HepG2 (cell line): ENCODE results near the gene ELP2. TPM values are rescaled to one million over a fixed set of nuclear protein-coding genes. Genes with fewer than 3 reads are reported as not detected.

Source experiments
- CBX5 ChIP-seq: sonication (generic); formaldehyde crosslinking; IDR thresholded peaks from 2 replicates; pipeline ENCODE4 v1.4.0; 2020; ENCODE audit warnings: missing genetic modification reagents, borderline replicate concordance
- CCAR2 ChIP-seq: fragments of 200-400 bp; formaldehyde crosslinking; optimal IDR thresholded peaks from 2 replicates; pipeline ENCODE3; 2018; ENCODE audit warnings: low read depth, mild to moderate bottlenecking, low read length, moderate library complexity
- HNF4A ChIP-seq: sonication (generic); formaldehyde crosslinking; IDR thresholded peaks from 2 replicates; pipeline ENCODE4 v1.4.0; 2020; ENCODE audit warnings: missing genetic modification reagents
- KAT2B ChIP-seq: fragments of 150-350 bp; IDR thresholded peaks from 2 replicates; pipeline ENCODE4 v1.6.1; 2014; ENCODE audit warnings: low read depth, low read length, borderline replicate concordance
- KLF16 ChIP-seq, 2 experiments: sonication (generic) in 1 of 2; formaldehyde crosslinking in 1 of 2; IDR thresholded peaks; 2 replicates each; pipeline versions ENCODE4 v1.6.1 to v1.8.0; 2016 to 2023; ENCODE audit warnings: missing genetic modification reagents in 2 of 2, missing compliant biosample characterization in 1 of 2
- KLF9 ChIP-seq: IDR thresholded peaks from 2 replicates; pipeline ENCODE4 v1.6.1; 2016; ENCODE audit warnings: low read depth
- MBNL3 ChIP-seq: fragments of 250-450 bp; sonication (Bioruptor Pico); conservative IDR thresholded peaks from 2 replicates; pipeline ENCODE4 v1.8.0; 2022; ENCODE audit warnings: mild to moderate bottlenecking, inconsistent platforms
- PRDM4 ChIP-seq: sonication (generic); formaldehyde crosslinking; IDR thresholded peaks from 2 replicates; pipeline ENCODE4 v1.9.0; 2021; ENCODE audit warnings: missing genetic modification reagents, borderline replicate concordance
- SAP130 ChIP-seq: IDR thresholded peaks from 2 replicates; pipeline ENCODE4 v1.6.1; 2016; ENCODE audit warnings: low read depth
- SRSF9 ChIP-seq: fragments of 200-400 bp; formaldehyde crosslinking; IDR thresholded peaks from 2 replicates; pipeline ENCODE4 v1.6.1; 2018; ENCODE audit warnings: borderline replicate concordance, mild to moderate bottlenecking, low read depth, low read length; ENCODE audit not compliant: insufficient read depth, poor library complexity, severe bottlenecking
- UBTF ChIP-seq: sonication (generic); formaldehyde crosslinking; IDR thresholded peaks from 2 replicates; pipeline ENCODE4 v1.4.0; 2020; ENCODE audit warnings: mild to moderate bottlenecking, missing genetic modification reagents
- ZMYM4 ChIP-seq: sonication (generic); formaldehyde crosslinking; IDR thresholded peaks from 2 replicates; pipeline ENCODE4 v1.8.1; 2023; ENCODE audit warnings: mild to moderate bottlenecking, missing genetic modification reagents
- ZNF17 ChIP-seq: sonication (generic); formaldehyde crosslinking; IDR thresholded peaks from 2 replicates; pipeline ENCODE4 v1.5.0; 2020; ENCODE audit warnings: mild to moderate bottlenecking, missing genetic modification reagents
- ZNF292 ChIP-seq: sonication (generic); formaldehyde crosslinking; IDR thresholded peaks from 2 replicates; pipeline ENCODE4 v1.8.1; 2022; ENCODE audit warnings: mild to moderate bottlenecking, low read depth, missing genetic modification reagents, borderline replicate concordance
- ZNF441 ChIP-seq: sonication (generic); formaldehyde crosslinking; IDR thresholded peaks from 2 replicates; pipeline ENCODE4 v1.7.0; 2021; ENCODE audit warnings: missing genetic modification reagents, borderline replicate concordance
- ZNF484 ChIP-seq: sonication (generic); formaldehyde crosslinking; IDR thresholded peaks from 2 replicates; pipeline ENCODE4 v1.5.1; 2020; ENCODE audit warnings: mild to moderate bottlenecking, low read depth, missing genetic modification reagents, borderline replicate concordance
- ZNF83 ChIP-seq: sonication (generic); formaldehyde crosslinking; IDR thresholded peaks from 2 replicates; pipeline ENCODE4 v1.4.0; 2020; ENCODE audit warnings: missing genetic modification reagents, mild to moderate bottlenecking, borderline replicate concordance
- ZSCAN21 ChIP-seq: sonication (generic); formaldehyde crosslinking; IDR thresholded peaks from 2 replicates; pipeline ENCODE4 v1.8.0; 2022; ENCODE audit warnings: mild to moderate bottlenecking, missing genetic modification reagents, moderate library complexity, borderline replicate concordance
- polyA plus RNA-seq, 8 experiments: library from polyadenylated mRNA; depleted of rRNA in 3 of 8; stranded (reverse) in 7 of 8; unstranded in 1 of 8; fragments of >200 nt; fragmentation: Illumina TruSeq in 4 of 8; extraction: Trizol in 4 of 8; gene quantifications; 2 replicates each; pipeline versions ENCODE4 v1.2.1 to v1.2.3, GENCODE V29; 2011 to 2016; ENCODE audit warnings: low read depth in 4 of 8, missing spikeins in 1 of 8, mixed read lengths in 1 of 8; ENCODE audit not compliant: insufficient read depth in 1 of 8
- total RNA-seq, 5 experiments: library from RNA; depleted of rRNA; stranded (reverse); fragments of >200 nt; fragmentation: Illumina TruSeq; extraction: Trizol; gene quantifications; 2 replicates each; pipeline ENCODE4 v1.2.3, GENCODE V29; 2016; ENCODE audit warnings: low read depth in 1 of 5
- TF ChIP-seq, protein P1 (sequence below): sonication (generic); formaldehyde crosslinking; IDR thresholded peaks from 2 replicates; pipeline ENCODE4 v1.4.0; 2020; ENCODE audit warnings: missing genetic modification reagents
- TF ChIP-seq, protein P2 (sequence below): sonication (generic); formaldehyde crosslinking; IDR thresholded peaks from 2 replicates; pipeline ENCODE4 v1.5.0; 2020; ENCODE audit warnings: mild to moderate bottlenecking, missing genetic modification reagents

ELP2 gene
- total and polyA plus RNA-seq, 2 of the 13 experiments (the other 11 are each of a cell fraction or from before 2014, with no cell fraction given), result 98.7 to 100 TPM

GRCh38 chr18:36130039-36130831, 536 bp downstream of the ELP2 start (continued):
- no peak for TF ChIP-seq ZNF484 (CRISPR knock-in tag)
- TF ChIP-seq, protein P1, sequence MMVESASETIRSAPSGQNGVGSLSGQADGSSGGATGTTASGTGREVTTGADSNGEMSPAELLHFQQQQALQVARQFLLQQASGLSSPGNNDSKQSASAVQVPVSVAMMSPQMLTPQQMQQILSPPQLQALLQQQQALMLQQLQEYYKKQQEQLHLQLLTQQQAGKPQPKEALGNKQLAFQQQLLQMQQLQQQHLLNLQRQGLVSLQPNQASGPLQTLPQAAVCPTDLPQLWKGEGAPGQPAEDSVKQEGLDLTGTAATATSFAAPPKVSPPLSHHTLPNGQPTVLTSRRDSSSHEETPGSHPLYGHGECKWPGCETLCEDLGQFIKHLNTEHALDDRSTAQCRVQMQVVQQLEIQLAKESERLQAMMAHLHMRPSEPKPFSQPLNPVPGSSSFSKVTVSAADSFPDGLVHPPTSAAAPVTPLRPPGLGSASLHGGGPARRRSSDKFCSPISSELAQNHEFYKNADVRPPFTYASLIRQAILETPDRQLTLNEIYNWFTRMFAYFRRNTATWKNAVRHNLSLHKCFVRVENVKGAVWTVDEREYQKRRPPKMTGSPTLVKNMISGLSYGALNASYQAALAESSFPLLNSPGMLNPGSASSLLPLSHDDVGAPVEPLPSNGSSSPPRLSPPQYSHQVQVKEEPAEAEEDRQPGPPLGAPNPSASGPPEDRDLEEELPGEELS (CRISPR knock-in tag), result 0 out of 2 replicates have a peak, but pooled peaks have one; percentile 3
- no peak for TF ChIP-seq ZNF292 (CRISPR knock-in tag)
- TF ChIP-seq ZSCAN21 (CRISPR knock-in tag), result no peak
- TF ChIP-seq MBNL3 (CRISPR knock-in tag), result no peak
- TF ChIP-seq CCAR2, result no peak
- TF ChIP-seq ZNF83 (CRISPR knock-in tag), result no peak
- TF ChIP-seq ZMYM4, result no peak
- no peak for TF ChIP-seq CBX5
- TF ChIP-seq HNF4A (CRISPR knock-in tag), result no peak; the same call in 1 of the 2 replicates
- TF ChIP-seq SAP130 (CRISPR knock-in tag), result peak; percentile 58; the same call in 1 of the 2 replicates
- TF ChIP-seq, protein P2, sequence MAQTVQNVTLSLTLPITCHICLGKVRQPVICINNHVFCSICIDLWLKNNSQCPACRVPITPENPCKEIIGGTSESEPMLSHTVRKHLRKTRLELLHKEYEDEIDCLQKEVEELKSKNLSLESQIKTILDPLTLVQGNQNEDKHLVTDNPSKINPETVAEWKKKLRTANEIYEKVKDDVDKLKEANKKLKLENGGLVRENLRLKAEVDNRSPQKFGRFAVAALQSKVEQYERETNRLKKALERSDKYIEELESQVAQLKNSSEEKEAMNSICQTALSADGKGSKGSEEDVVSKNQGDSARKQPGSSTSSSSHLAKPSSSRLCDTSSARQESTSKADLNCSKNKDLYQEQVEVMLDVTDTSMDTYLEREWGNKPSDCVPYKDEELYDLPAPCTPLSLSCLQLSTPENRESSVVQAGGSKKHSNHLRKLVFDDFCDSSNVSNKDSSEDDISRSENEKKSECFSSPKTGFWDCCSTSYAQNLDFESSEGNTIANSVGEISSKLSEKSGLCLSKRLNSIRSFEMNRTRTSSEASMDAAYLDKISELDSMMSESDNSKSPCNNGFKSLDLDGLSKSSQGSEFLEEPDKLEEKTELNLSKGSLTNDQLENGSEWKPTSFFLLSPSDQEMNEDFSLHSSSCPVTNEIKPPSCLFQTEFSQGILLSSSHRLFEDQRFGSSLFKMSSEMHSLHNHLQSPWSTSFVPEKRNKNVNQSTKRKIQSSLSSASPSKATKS (CRISPR knock-in tag), result no peak
- TF ChIP-seq KLF9, result no peak
- TF ChIP-seq KAT2B, result no peak
- no peak for TF ChIP-seq ZNF17 (CRISPR knock-in tag)
- 0 out of 2 replicates have a peak, but pooled peaks have one; percentile 2 for TF ChIP-seq UBTF
- TF ChIP-seq SRSF9, result no peak
- no peak; a peak in 1 of 4 replicates for TF ChIP-seq KLF16 (CRISPR knock-in tag; IDR thresholded peaks at IDR 0.05)
- TF ChIP-seq PRDM4 (CRISPR knock-in tag), result no peak
- TF ChIP-seq ZNF441 (CRISPR knock-in tag), result no peak
